ENCODE data around the gene MRPL4.

DNA sequence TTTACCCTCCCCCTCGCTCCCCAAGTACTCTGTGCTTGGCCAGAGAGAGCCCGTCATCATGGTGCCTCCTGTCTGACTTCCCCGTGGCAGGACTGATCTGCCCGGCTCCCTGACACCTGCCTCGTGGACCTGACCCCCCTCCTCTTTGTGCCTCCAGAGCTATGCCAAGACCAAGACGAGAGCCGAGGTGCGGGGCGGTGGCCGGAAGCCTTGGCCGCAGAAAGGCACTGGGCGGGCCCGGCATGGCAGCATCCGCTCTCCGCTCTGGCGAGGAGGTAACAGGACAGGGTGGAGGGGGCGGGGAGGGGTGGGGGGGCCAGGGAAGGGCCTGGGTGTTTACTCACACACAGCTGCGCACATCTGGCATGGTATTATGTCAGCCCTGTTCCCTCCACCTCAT, 4.5 kb downstream of the MRPL4 start:
- TF ChIP-seq, protein P1, sequence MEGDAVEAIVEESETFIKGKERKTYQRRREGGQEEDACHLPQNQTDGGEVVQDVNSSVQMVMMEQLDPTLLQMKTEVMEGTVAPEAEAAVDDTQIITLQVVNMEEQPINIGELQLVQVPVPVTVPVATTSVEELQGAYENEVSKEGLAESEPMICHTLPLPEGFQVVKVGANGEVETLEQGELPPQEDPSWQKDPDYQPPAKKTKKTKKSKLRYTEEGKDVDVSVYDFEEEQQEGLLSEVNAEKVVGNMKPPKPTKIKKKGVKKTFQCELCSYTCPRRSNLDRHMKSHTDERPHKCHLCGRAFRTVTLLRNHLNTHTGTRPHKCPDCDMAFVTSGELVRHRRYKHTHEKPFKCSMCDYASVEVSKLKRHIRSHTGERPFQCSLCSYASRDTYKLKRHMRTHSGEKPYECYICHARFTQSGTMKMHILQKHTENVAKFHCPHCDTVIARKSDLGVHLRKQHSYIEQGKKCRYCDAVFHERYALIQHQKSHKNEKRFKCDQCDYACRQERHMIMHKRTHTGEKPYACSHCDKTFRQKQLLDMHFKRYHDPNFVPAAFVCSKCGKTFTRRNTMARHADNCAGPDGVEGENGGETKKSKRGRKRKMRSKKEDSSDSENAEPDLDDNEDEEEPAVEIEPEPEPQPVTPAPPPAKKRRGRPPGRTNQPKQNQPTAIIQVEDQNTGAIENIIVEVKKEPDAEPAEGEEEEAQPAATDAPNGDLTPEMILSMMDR (IDR thresholded peaks at IDR 0.05): no peak
- TF ChIP-seq POLR2A (IDR thresholded peaks at IDR 0.05): no peak
- no peak for TF ChIP-seq POLR2AphosphoS5 (IDR thresholded peaks at IDR 0.05; ENCODE audit: insufficient read depth in 1 of 2, low read depth in 1 of 2)
